Superior temporal gyrus (tissue), 1 donor: ENCODE measurements around the gene ABCA4.

Experiments
- DNase-seq: peaks from one replicate; pipeline ENCODE4 v3.0.0-alpha.2; 2016; ENCODE audit errors: extremely low spot score

Gene ABCA4

DNA sequence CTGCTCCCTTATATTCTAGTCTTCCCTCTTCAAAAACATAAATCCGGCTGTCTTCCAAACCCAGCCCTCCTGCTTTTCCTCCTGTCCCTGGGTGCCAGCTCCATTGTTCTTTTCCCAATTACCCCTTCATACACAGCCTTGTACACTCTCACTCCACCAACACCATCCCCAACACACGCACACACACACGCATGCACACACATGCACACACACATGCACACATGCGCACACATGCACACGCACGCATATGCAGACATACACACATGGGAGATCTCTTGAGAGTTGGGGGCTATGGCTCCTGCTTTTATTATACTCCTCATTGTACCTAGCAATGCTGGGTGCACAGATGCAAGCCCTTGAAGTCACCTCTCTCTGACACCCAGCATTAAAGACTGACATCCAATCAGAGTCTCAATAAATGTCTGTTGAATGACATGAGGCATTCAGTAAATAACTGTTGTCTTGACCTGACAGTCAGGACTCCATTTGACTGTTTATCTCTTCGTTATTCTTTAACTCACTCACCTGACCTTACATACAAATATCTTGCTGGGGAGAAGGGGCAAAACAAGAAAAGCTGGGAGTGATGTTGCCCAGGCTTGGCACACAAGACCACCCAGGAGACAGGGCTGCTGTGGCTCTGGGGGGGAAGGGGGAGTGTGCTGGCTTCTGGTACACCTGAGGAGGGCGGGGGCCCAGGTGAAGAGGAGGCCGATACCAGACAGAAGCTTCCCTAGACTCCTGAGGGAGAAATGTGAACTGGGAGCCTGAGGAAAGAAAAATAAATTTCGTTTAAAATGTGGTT, 16.0 kb downstream of the ABCA4 start:
- no peak for DNase-seq

- DNase-seq: no peak
Observed at GRCh38 chr1:94104127-94104684, 16.7 kb downstream of the ABCA4 start.

- no peak for DNase-seq
Observed at GRCh38 chr1:94103608-94104007, 17.3 kb downstream of the ABCA4 start.

DNA sequence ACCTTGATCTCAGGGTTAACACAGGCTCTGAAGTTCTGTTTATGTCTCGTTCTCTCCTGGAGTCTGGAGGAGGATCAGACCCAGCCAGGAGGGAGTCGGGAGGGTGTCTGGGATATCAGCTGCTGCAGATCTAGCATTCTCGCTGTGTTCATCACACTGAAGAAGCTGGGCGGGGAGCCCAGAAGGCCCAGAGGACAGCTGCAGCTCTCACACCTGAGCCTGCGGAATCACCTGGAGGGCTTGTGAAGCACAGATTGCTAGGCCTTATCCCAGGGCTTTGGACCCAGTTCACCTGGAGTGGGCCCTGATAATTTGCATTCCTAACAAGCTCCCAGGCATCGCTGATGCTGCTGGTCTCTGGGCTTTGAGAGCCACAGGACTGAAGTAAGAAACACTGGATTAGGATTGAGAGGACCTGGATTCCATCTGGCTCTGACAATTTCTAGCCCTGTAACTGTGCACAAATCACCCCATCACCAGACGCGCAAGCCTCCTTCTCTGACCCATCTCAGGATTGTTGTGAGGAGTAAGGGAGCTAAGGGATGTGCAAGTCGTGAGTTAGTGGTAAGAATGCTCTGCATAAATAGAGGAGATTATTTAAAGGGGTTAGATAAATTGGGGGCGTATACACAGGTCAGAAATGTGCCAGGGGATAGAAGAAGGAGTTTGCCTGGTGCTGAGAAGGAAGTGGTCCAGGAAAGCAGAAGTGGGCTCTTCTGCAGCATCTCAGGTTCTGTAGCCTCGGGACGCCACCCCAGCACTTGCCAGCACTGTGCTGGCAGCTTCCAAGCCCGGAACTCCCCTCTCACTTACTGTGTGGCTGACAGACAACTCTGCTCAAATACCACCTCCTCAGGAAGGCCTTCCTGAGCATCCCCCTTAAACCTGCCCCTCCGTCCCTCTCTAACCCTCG, 19.1 kb downstream of the ABCA4 start:
- DNase-seq: no peak

DNA sequence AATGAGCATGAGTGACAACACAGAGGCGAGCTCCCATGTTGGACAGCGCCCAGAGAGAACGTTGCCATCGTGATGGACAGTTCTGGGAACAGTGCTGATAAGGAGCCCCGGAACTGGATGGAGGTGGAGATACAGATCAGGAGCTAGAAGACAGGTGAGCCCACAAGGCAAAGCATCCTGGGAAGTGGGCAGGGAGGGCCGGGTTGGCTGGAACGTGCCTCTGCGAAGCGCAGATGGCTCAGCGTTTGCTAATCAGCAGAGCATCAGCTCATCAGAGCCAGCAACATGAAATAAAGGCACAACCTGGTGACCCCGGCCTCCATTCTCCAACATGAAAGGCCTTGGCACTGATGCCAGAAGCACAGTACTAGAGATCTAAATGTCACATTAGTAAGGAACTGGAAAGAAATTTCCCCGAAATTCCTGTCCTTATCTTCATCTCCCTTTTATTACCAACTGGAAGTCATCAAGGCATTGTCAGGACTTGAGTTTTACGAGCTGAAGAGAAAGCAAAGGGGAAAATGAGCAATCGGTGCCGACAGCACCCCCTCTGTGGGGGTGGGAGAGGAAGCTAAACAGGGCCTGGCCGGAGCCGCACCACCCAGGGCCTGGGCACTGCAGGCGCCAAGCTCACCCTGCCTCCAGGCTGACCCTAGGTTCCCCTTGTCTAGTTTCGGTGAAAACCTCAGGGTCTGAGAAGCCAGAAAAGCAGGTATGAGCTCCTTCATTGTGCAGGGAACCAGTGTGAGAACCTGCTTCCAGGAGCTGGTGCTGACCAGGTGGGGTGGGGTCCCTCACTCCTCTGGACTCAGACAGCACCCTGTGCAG, 19.9 kb downstream of the ABCA4 start:
- no peak for DNase-seq

GRCh38 chr1:94100129-94100784, 20.7 kb downstream of the ABCA4 start:
- DNase-seq: no peak

DNA sequence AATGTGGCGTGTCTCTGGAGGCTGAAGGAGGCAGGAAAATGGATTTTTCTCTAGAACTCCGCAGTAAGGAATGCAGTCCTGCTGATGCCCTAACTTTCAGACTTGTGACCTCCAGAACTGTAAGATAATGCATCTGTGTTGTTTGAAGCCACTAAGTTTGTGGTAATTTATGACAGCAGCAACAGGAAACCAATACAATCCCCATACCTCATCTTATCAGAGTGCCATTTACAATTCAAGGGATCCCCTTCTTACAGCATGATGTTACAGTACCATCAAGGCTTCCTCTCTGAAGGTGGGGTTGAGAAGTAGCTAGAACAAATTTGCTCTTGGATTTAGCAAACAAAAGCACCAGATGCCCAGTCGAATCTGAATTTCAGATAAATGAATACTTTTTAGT, 21.6 kb downstream of the ABCA4 start:
- no peak for DNase-seq

GRCh38 chr1:94098585-94099111, 22.3 kb downstream of the ABCA4 start:
- DNase-seq: no peak

DNA sequence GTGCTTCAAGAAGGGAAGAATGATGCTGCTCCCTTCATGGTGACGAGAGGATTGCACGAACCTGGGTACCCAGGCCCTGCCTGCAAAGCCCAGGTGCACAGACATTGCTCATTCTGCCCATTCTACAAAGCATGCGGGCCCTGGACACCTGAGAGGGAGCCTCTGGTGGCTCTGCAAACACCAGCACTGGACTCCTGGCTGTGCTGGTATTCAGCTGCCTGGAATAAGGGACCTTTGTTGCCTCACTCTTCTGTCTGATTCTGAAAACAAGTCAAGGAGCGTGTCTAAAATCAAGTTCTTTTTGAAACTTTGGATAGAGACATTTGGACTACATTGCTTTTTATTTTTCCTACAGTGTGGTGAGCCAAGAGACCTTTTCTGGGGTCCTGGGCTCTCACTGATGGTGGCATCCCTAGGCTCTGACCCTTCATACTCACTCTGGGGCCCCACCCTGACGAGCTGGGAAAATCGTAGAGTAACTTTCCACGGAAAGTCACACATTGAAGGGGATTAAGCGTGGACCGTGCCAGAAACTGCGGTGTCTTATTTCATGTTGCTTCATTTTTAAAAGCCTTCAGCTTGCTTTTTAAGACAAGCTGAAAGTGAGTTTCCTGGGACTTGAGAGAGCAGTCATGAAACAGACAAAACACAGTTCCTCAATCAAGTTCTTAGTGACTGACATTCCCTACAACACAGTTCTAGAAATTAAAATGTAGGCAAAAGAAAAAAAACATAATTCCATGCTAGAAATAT, 24.0 kb downstream of the ABCA4 start:
- no peak for DNase-seq

- no peak for DNase-seq
Observed at GRCh38 chr1:94095744-94096469, 25.0 kb downstream of the ABCA4 start.

GRCh38 chr1:94095112-94095637, 25.8 kb downstream of the ABCA4 start:
- DNase-seq: peak; percentile 48

GRCh38 chr1:94094469-94095111, 26.4 kb downstream of the ABCA4 start:
- peak; percentile 47 for DNase-seq

DNA sequence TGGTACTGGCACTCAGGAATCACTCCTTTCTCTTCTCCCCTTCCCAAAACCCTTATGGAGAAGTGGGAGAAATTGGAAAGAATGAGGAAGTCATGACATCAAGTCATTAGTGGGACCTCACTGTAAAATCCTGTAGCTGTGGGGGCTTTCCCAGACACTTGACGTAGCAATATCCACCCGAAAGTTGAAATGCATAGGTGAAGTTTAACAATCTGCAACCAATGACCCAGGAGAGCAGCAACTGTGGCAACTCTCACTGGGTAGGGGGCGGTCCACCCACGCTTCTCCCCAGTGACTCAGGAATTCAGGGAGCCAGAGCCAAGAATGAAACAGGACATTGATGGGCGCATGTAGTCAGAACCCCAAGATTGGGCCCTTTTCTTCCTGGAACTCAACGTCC, 27.0 kb downstream of the ABCA4 start:
- no peak for DNase-seq

- no peak for DNase-seq
Observed at GRCh38 chr1:94093396-94093795, 27.6 kb downstream of the ABCA4 start.

DNA sequence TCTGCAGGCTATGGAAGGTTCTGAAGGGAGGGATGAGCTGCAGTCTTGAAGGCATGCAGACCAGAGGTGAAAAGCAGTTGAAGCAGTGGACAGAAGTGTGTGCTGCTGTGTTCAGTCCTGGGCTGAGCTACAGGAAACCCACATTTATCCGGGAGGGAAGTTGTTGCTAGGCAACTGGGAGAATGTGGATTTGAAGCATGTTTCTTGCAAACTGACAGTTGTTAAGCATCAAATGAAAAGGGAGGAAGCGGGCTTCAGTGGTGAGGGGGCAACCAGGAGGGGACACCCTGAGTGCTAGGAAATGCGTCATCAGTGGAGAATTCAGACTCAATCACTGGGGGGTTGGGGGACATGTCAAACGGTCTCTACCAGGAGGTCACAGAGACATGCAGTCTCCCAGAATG, 28.7 kb downstream of the ABCA4 start:
- DNase-seq: no peak

- DNase-seq: no peak
Observed at GRCh38 chr1:94090761-94091160, 30.2 kb downstream of the ABCA4 start.

DNA sequence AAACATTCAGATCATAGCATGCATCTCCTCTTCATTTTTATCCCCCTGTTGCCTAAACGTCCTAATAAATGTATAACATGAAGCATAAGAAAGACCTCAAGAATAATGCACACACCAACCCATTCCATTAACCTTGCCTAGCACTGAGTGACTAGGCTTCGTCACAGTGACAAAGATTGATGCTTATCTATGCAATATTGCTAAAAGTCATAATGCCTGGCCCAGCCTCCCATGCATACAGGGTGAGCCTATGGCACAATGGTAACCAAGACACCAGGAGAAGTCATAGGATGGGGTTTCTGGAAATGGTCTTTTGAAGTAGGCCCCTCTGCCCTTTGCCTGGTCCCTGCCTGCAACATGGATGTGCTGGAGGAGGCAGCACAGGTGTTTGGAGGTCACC, 33.8 kb downstream of the ABCA4 start:
- DNase-seq: no peak

DNA sequence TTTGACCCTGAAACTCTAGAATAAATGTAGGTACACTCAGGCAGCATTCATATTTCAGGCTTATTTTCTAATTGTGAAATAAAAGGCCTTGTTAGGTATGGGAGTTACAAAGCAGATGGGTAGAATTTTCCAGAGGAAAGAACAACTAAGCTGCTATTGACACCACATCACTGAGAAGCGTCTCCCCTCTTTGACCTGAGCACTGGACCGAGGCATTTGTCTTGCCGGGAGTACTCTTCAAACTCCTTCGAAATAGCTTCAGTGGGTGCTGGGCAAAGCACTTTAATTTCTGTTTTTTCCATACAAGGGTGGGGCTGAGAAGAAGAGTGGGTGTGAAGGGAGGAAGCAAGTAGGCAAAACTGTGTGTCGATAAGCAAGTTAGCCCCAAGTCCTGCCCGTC, 36.4 kb downstream of the ABCA4 start:
- DNase-seq: no peak

DNA sequence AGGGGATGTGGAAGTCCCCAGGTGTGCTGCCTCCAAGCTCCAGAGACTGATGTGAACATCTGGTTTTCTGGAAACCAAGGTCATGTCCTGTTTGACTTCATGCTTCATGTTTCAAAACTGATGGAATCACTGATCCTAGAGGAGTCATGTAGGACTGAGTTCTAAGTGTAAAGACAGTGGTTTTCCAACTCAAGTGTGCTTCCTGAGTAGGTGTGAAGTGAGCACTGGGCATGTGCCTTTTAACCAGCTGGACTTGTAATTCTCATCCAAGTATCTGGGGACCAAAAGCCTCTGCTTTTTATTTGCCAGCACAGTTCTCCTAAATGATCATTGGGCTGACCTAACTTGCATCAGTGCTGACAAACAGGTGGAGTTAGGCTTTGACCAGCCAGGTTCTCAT, 36.9 kb downstream of the ABCA4 start:
- no peak for DNase-seq
